GM21717 (cell line): Measurements from ENCODE around the gene ADCY1.
"Not testable (repeated sequence)": the region's sequence is repeated elsewhere in the genome, so short reads cannot be mapped to it uniquely, and the experiment has no call there.

Experiments used
- ATAC-seq: cut with Tn5 transposase; IDR thresholded peaks from one replicate; pipeline ENCODE4 v1.9.1; 2021; ENCODE audit warnings: mild to moderate bottlenecking, moderate library complexity; ENCODE audit not compliant: unreplicated experiment

Gene ADCY1

DNA sequence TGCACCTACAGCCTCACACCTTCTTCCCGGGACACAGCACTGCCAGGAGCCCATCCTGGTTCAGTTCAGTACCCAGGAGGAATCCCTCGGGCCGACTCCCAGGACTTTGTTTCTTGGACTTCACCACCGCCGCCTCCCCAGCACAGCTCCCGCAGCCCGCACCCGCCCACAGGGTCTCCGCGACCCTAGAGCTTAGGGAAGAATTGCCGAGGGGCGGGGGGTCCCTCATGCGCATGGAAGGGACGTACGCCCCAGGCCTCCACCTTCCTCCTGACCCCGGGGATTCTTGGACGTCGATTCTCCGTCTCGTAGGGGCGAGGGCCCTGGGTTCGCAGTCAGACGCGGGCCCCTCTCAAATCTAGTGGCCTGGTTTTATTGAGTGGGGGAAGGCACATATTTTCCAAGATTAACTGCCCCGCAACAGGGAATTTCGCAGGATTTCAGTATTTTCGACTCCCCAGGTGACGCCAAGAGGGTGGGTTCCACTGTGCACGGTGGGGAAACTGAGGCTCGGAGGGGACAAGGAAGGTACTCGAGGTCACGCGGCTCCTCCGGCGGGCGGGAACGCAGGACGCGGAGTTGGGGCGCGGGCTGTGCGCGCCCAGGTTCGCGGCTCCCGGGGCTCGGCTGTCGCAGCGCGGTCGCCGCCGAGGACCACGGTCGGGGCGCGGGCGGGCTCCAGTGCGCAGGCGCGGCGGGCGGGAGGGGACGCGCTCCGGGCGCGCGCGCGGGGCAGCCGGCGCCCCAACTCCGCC is at the start of gene ADCY1:
Gene ADCY1, plus strand, starts transcription at position 708 of the 755 bp plus-strand sequence. CDS start 176 bp downstream, outside the sequence.
- no peak for ATAC-seq

DNA sequence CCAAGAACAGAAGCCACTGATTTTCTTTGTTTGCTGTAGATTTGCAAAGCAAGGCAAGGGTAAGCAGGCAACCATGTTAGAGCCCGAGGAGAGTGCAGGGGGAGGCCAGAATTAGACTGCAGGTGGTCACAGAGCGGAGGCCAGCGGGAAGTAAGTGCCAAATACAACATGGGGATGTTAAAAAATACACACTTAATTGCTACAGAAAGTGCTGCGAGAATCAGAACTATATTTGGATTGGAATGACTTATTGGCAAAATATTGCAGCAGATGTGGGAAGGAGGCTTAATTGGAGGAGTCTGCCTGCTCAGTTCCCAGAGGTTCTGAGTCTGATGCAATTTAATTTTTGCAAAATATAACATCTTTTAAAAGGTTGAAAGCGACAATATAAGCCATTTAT is 49.7 kb upstream of the ADCY1 start:
- no peak for ATAC-seq

DNA sequence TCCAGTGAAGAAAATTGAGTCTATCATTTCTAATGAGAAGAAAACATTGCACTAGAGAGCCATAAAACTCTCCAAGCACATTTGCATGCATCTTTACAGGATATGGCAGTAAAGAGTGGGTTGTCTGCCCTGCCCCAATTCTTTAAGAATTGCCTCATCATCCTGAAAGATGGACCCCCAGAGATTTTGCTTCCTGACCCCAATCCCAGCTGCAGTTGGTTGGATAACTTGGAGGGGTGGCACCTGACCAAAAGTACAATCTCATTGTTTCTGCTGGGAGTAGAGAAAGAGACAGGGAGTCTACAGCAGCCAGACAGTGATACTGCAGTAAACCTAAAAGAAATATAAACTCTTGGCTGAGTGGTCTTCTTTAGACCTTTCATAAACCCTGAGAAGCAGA is 49.1 kb upstream of the ADCY1 start:
- no peak for ATAC-seq

DNA sequence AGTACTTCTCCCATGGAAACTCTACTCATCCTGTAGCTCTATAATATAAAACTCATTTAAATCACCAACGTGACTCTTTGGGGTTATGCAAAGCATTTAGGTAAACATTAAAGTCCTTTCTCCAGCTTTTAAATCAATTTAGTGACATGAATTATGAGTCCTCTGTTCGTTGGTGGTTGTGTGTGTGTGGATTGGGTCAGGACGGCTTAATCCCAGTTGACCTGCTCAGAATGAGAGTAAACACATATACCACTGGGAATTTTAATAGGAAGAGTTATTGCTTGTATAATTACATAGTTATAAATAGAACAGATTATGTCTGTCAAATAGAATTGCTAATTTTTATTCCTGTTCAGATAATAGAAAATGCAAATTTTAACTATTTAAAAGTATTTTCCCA is 30.7 kb upstream of the ADCY1 start:
- ATAC-seq = no peak

DNA sequence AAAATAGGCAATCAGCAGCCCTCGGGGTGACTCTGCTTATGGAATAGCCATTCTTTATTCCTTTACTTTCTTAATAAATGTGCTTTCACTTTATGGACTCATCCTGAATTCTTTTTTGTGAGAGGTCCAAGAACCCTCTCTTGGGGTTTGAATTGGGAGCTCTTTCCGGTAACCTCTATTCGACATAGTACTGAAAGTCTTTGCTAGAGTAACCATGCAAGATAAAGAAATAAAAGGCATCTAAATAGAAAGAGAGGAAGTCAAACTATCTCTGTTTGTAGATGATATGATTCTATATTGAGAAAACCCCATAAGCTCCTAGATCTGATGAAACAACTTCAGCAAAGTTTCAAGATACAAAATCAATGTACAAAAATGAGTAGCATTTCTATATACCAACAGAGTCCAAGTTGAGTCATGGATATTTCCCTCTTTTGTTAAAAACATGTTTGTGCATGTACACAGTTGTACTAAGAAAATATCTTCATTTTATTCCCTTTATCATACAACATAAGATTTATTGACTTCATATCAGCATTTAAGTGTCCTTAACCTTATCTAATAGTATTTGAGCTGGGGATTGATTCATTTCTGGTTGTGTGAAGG is 29.0 kb upstream of the ADCY1 start:
- ATAC-seq = not testable (repeated sequence)

DNA sequence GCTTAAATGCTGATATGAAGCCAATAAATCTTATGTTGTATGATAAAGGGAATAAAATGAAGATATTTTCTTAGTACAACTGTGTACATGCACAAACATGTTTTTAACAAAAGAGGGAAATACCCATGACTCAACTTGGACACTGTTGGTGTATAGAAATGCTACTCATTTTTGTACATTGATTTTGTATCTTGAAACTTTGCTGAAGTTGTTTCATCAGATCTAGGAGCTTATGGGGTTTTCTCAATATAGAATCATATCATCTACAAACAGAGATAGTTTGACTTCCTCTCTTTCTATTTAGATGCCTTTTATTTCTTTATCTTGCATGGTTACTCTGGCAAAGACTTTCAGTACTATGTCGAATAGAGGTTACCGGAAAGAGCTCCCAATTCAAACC is 25.3 kb upstream of the ADCY1 start:
- peak; percentile 52 for ATAC-seq

DNA sequence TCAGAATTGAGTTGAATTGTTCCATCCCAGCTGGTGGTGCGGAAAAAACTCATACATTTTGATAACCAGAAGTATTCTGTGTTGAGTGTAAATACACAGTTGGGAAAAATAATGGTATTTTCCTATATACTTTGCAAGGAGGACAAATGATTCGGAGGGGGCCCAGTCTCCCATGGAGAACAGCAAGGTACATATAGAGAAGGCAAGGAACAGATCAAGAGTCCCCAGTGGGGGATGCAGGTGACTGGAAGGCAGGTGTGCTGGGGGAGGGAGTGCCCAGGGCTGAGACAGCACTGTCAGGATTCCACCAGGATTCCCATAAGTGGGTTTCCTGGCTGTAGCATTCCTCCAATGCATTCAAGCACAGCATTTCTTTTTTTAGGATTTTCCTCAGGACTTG is 10.8 kb upstream of the ADCY1 start:
- ATAC-seq = no peak

DNA sequence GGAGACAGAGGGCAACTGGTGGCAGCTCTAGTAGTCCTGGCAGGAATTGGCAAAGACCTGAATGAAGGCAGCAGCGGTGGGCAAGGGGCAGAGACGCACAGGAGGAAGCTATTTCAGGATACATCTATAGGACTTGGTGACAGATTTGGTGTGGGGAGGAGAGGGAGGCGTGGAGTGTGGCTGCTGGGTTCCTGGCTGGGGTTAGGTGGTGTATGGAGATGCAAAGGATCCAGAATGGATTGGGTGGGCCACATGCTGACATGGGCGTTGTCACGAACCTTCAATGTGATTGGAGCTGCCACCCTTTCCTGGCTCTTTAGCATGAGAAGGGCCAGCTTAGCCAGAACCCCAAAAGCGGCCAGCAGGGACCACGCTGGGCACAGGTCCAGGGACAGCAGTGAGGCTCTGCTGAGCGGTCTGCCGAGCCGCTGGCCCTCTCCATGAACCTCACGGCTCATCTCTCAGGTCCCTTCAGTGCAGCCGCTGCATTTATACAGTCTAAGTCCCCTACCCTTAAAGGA is 10.2 kb upstream of the ADCY1 start:
- ATAC-seq = no peak

DNA sequence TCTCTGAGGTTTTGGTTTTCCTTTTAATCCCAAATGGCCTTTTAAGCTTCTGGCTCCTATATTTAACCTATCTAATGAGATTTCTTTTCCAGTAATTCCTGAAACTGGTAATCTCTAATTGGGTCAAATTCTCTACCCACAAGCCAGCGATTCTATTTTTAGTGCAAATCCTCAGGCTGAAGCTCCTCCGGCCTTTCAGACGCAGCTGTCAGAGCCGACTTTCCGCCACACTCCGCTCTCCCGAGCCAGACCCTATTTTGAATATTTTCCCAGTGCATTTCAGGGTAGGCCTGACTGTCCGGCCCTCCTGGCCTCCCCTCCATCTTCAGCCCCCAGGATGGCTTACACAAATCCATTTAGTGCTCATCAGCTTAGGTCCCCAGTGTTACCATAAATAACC is 9.7 kb upstream of the ADCY1 start:
- no peak for ATAC-seq

DNA sequence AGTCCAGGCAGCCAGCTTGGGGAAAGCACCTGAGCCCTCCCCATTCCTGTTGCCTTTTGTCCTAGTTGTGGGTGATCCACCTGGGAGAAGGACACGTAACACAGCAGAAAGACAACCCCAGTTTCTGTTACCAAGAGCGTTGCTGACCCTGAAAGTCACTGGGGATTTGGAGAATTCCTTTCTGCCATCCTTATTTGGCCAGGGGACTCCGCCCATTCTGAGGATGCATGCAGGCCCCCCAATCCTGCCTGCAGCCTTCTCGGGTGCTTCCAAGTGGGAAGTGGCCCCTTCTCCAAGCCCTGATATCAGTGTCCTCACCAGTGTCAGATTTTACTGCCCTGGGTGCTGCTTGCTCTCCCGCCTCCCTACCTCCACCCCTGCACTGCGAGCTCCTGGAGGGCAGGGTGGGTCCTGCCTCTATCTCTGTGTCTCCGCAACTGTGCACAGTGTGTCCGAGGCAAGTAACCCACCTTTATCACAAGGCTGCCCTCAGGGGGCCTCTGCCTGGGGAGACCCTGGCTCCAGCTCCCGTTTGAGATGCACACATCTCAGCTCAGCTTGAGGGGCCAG is 9.2 kb upstream of the ADCY1 start:
- no peak for ATAC-seq

DNA sequence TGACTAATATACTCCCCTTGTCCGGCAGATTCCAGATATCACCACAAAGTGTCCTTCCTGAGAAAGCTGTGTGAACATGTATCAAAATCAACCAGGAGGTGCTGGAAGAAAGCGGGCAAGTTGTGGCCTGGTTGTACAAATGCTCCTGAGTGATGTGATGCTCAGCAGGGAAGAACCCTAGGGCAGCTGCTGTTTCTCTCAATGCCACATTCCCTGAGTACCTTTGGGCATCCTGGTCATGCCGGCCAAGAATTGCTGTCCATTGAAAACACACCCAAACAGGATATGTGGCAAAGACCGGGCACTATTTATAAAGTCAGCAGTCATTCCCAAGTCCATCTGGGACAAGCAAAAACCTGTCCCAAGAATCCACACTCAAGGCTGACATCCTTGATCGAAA is 7.8 kb upstream of the ADCY1 start:
- ATAC-seq = no peak

DNA sequence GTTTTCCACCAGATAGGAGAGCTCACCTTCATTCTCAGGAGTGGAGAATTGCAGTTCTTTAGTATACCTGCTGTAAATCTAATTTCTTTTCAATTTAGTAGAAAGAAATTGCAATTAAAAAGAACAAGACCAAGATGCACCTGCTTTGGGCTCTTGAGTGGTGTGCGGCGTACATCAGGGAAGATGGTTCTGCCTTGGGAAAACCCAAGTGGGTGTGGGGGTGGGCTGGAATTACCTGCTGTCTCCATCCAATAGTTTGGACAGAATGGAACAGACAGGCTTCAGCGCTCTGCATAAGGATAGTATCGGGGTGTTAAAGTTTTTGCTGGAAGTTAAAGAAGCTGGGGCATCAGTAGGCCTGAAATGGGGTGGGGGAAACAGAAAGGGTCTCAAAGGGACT is 7.2 kb upstream of the ADCY1 start:
- no peak for ATAC-seq

DNA sequence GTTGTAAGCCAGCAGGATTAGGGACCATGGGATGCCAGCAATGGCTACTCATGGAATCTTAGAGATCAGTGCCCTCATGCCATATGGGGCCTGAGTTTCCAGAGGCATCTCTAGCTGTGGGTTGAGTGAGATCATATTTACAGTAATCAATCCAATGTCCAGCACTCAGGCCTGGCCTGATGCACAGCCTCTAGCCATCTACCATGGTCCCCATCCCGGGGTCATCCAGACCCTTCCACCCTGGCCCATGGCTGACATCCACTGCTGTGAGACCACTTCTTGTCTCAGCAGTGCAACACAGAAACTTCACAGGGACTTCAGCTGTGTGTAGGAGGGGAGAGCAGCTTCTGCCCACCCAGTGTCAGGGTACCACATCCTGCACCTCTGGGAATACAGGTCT is 6.5 kb upstream of the ADCY1 start:
- ATAC-seq = no peak

DNA sequence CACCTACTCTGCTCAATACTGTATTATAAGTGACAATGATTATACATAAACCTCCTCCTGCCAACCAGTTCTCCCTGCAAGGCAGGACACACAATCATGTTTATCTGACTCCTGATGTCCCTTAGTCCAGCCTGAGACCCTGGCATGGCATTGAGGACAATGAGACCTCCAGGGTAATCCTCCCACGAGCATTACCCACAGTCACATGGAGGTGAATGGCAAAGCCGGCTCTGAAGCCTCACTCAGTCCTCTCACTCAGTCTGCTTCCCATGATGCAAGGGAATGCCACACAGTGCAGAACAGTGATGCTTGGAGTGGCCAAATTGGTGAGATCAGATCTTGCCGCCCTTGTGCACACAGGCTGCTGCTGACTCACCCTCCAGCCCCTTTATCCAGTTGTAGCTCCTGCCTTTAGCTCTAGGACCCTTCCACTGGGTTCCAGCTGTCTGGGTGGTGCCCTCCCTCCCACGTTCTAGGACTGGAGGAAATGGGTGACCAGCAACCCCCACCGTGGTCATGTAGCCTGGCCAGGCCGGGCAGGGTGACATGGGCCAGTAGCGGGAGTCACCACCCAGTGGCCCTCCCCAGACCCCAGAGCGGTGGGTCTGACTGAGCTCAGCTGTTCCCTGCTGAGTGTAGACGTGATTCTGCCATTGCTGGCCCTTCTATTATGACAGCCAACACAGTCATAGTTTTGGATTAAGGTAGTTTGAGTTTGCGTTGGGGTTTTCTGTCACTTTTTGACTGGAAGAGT is 5.5 kb upstream of the ADCY1 start:
- no peak for ATAC-seq

DNA sequence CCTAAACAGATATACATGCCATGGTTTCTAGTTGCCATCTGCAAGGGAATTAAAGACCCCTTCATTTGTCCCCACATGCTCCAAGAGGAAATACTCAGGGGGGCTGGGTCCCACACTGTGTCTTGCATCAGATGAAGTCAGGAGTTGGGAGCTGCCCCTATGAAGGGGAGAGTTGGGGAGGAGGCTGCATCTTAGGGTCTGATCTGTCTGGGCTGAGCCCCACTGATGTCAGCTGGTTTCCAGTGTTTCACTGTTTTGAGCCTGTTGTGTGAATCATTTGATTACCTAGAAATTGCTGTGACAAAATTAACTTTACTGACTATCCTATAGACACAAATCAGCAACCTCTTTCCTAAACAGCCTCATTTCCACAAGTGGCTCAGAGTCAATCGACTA is 4.9 kb upstream of the ADCY1 start:
- no peak for ATAC-seq

DNA sequence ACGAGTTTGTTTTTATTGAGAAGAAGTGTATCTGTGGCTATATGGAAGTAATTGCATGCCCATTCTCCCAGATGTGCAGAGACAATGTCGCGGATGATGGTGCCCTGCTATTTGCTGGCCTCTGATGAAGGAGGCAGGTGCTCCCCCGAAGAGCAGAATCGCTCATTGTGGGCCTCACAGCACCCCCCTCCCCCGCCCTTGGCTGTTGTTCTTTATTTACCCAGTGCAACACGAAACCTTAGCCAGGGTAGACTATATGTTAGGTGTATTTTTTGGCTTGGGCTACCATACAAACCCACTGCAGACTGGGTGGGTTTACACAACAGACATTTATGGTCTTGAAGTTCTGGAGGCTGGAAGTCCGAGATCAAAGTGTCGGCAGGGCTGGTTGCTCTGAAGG is 3.4 kb upstream of the ADCY1 start:
- ATAC-seq = no peak

DNA sequence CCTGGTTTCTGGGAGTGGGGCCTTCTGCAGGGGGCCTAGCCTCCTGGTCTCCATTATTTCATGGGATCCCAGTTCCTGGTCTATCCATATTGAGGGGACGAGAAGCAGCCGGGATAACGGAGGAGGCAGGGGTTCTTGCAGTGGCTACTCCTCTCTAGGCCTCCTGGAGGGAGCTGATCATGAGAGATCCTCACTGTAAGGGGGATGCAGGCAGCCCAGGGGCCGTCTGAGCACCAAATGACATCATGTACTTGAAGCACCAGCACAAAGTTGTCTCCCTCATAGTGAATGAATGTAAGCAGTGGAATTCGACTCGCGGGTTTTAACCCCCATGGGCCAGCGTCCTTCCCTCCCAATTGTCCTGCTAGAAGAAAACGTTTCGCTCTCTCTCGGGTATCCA is 964 bp upstream of the ADCY1 start:
- no peak for ATAC-seq

DNA sequence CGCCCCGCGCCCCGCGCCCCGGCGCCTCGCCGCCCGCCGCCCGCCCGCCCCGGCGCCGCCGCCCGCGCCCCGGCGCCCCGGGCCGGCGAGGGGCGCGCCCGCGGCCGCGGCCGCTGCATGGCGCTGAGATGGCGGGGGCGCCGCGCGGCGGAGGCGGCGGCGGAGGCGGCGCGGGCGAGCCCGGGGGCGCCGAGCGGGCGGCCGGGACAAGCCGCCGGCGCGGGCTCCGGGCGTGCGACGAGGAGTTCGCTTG is 174 bp downstream of the ADCY1 start:
- ATAC-seq = no peak

DNA sequence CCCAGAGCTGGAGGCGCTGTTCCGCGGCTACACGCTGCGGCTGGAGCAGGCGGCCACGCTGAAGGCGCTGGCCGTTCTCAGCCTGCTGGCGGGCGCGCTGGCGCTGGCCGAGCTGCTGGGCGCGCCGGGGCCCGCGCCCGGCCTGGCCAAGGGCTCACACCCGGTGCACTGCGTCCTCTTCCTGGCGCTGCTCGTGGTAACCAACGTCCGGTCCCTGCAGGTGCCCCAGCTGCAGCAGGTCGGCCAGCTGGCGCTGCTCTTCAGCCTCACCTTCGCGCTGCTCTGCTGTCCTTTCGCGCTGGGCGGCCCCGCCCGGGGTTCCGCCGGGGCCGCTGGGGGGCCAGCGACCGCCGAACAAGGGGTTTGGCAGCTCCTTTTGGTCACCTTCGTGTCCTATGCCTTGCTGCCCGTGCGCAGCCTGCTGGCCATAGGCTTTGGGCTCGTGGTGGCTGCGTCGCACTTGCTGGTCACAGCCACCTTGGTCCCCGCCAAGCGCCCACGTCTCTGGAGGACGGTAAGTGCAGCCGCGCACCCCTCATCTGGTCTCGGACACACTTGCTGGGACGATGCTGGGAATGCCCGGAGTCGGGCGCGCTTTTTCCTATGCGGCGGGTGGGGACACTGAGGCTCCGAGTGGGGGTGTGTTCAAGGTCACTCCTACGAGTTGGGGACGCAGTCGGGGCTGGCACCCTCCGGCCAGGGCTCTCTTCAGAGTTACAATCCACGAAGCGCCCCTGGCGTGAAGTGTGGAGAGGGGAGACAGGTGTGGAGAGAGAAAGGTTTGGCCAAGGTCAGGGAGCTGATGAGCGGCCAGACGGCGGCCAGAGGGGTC is 717 bp downstream of the ADCY1 start:
- ATAC-seq = no peak

DNA sequence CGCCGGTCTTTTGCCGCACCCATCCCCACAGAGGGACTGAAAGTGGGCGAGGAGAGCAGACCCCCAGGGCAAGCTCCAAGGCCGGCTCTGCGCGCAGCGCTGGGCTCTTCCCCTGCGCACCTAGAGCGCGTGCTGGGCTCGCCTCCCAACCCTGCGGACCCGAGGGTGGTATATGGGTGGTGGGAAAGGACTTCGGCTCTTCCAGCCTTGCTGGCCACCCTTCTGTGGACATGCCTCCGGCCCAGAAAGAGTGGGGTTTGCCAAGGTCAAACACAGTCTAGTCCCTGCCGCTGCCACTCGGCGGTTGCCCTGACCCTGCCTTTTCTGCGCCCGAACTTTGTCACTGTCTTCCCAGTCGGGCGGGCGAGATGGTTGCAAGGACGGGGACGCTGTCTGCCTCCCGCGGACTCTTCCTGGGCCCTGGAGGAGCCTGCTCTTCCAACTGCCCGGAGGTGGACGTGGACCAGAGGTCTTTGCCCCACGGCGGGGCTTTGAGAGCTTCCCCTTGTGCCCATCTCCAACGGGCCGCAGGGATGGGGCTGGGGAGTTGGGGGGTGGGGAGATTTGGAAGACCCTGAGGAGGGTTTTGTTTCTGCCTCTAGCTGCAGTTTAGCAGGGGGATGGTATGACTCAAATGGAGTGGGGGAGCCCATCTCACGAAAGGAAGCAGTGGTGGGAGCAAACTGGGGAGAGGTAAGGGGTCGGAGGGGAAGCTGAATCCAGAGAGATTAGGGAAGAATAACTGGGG is 1.5 kb downstream of the ADCY1 start:
- no peak for ATAC-seq
